PFSK-1 (cell line): ENCODE results near the gene CHCHD10.

Source experiments
- FOXP2 ChIP-seq: optimal IDR thresholded peaks from 2 replicates; pipeline ENCODE3; 2011; ENCODE audit warnings: borderline replicate concordance, control low read depth, inconsistent platforms; ENCODE audit not compliant: insufficient read depth; ENCODE audit errors: extremely low read length, extremely low read depth
- POLR2AphosphoS5 ChIP-seq: IDR thresholded peaks from 2 replicates; pipeline ENCODE4 v1.6.1; 2012; ENCODE audit warnings: low read depth, mild to moderate bottlenecking, control low read depth, low read length, moderate library complexity
- SIN3A ChIP-seq: IDR thresholded peaks from 2 replicates; pipeline ENCODE4 v1.6.1; 2012; ENCODE audit warnings: mild to moderate bottlenecking, low read length, moderate library complexity, borderline replicate concordance; ENCODE audit not compliant: insufficient read depth
- TAF1 ChIP-seq: IDR thresholded peaks from 2 replicates; pipeline ENCODE4 v1.6.1; 2012; ENCODE audit warnings: low read length, control low read depth, borderline replicate concordance; ENCODE audit not compliant: insufficient read depth
- TF ChIP-seq, protein P1 (sequence below), 2 experiments: IDR thresholded peaks; 2 replicates each; pipeline versions ENCODE4 v1.6.1 to v1.8.0; 2011 to 2012; ENCODE audit warnings: low read depth in 2 of 2, low read length in 2 of 2, control low read depth in 1 of 2, inconsistent platforms in 1 of 2, mild to moderate bottlenecking in 1 of 2, moderate library complexity in 1 of 2; ENCODE audit not compliant: insufficient read depth in 1 of 2

Gene CHCHD10

DNA sequence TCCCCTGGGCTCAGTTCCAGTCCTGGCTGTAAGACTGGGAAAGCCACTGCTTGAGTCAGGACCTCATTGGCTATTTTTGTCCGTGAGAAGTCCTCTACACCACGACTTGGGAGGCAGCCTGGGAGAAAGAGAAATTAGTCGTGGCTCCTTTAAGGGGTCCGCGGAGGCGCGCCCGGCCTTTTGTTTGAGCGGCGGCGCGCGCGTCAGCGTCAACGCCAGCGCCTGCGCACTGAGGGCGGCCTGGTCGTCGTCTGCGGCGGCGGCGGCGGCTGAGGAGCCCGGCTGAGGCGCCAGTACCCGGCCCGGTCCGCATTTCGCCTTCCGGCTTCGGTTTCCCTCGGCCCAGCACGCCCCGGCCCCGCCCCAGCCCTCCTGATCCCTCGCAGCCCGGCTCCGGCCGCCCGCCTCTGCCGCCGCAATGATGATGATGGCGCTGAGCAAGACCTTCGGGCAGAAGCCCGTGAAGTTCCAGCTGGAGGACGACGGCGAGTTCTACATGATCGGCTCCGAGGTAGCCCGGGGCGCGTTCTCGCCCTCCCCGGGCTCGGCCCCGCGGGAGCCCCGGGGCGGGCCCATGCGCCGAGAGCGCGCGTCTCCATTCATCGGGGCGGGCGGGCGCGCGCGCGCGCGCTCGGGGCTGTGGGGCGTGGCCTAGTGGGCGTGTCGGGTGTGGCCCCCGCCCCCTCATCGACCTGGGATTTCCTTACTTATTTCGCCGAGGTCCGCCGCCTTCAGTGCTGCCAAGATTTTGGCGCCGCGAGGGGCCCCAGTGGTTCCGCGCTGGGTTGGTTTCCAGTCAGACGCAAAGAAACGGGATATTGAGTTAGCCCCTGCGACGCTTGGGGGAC lies 19.2 kb upstream of the CHCHD10 start, which contains the start of gene SMARCB1:
Gene SMARCB1 (plus strand): TSS at position 215 of the 848 bp plus-strand sequence. CDS start 204 bp downstream, at position 419.
- TF ChIP-seq TAF1 (peak; percentile 49; the same call in 1 of the 2 replicates), POLR2AphosphoS5 (peak; percentile 73), SIN3A (peak; percentile 23; the same call in 1 of the 2 replicates), FOXP2 (peak; percentile 66)
- TF ChIP-seq, protein P1, sequence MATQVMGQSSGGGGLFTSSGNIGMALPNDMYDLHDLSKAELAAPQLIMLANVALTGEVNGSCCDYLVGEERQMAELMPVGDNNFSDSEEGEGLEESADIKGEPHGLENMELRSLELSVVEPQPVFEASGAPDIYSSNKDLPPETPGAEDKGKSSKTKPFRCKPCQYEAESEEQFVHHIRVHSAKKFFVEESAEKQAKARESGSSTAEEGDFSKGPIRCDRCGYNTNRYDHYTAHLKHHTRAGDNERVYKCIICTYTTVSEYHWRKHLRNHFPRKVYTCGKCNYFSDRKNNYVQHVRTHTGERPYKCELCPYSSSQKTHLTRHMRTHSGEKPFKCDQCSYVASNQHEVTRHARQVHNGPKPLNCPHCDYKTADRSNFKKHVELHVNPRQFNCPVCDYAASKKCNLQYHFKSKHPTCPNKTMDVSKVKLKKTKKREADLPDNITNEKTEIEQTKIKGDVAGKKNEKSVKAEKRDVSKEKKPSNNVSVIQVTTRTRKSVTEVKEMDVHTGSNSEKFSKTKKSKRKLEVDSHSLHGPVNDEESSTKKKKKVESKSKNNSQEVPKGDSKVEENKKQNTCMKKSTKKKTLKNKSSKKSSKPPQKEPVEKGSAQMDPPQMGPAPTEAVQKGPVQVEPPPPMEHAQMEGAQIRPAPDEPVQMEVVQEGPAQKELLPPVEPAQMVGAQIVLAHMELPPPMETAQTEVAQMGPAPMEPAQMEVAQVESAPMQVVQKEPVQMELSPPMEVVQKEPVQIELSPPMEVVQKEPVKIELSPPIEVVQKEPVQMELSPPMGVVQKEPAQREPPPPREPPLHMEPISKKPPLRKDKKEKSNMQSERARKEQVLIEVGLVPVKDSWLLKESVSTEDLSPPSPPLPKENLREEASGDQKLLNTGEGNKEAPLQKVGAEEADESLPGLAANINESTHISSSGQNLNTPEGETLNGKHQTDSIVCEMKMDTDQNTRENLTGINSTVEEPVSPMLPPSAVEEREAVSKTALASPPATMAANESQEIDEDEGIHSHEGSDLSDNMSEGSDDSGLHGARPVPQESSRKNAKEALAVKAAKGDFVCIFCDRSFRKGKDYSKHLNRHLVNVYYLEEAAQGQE (IDR thresholded peaks at IDR 0.05; ENCODE audit: insufficient read depth in 1 of 2, low read depth in 2 of 2, low read length in 2 of 2) = no peak

DNA sequence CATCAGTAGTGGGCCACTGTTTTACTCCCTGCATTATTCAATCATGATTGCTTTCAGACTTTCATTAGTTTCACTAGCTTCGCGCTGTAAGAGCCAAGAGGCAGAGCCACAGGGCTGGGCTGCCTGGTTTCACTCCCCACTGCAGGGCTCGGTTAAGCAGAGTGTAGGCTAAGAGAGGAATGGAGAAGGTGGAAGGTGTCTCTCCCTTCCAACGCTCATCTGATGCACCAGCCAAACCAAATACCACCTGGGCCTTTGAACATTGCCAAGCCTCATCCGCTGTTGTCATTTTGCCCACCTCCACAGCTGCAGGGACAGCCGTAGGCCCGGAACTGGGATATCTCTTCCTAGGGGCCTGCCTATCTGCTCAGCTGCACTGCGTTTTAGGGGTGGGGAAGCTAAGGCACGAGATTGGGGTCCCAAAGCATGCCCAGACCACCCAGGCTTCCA lies 18.5 kb upstream of the CHCHD10 start:
- TF ChIP-seq POLR2AphosphoS5 = no peak
- no peak for TF ChIP-seq FOXP2
- TF ChIP-seq TAF1 = no peak
- TF ChIP-seq, protein P1 (IDR thresholded peaks at IDR 0.05; ENCODE audit: insufficient read depth in 1 of 2, low read depth in 2 of 2, low read length in 2 of 2) = no peak
- no peak for TF ChIP-seq SIN3A

DNA sequence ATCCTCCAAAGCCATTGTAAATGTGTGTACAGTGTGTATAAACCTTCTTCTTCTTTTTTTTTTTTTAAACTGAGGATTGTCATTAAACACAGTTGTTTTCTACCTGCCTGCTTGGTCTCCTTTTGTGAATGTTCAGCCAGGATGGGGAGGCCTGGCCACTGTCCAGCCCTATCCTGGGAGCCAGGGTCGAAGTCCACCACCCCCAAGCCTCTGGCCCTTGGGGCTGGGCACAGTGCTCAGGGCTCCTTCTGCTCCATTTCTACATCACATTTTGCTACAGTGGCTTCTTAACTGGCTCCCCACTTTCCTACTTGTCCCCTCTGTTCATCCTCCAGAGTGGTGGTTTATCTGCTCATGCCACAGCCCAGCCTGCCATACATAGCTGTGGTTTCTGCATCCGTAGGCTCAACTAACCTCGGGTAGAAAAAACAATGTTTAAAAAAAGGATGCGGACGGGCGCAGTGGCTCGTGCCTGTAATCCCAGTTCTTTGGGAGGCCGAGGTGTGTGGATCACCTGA lies 16.5 kb upstream of the CHCHD10 start:
- TF ChIP-seq, protein P1 (IDR thresholded peaks at IDR 0.05; ENCODE audit: insufficient read depth in 1 of 2, low read depth in 2 of 2, low read length in 2 of 2) = no peak
- TF ChIP-seq TAF1 = no peak
- no peak for TF ChIP-seq POLR2AphosphoS5
- TF ChIP-seq FOXP2 = no peak
- TF ChIP-seq SIN3A = no peak

DNA sequence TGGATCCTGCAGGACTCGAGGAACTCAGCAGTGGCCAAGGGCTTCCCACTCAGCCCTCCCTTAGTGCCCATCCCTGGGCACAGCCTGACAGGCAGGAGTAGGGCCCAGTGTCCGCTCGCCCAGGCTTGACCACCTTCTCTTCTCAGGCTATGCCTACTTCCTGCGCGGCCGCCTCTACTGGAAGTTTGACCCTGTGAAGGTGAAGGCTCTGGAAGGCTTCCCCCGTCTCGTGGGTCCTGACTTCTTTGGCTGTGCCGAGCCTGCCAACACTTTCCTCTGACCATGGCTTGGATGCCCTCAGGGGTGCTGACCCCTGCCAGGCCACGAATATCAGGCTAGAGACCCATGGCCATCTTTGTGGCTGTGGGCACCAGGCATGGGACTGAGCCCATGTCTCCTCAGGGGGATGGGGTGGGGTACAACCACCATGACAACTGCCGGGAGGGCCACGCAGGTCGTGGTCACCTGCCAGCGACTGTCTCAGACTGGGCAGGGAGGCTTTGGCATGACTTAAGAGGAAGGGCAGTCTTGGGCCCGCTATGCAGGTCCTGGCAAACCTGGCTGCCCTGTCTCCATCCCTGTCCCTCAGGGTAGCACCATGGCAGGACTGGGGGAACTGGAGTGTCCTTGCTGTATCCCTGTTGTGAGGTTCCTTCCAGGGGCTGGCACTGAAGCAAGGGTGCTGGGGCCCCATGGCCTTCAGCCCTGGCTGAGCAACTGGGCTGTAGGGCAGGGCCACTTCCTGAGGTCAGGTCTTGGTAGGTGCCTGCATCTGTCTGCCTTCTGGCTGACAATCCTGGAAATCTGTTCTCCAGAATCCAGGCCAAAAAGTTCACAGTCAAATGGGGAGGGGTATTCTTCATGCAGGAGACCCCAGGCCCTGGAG lies 15.7 kb upstream of the CHCHD10 start:
- TF ChIP-seq, protein P1 (IDR thresholded peaks at IDR 0.05; ENCODE audit: insufficient read depth in 1 of 2, low read depth in 2 of 2, low read length in 2 of 2) = no peak
- TF ChIP-seq POLR2AphosphoS5 (no peak), FOXP2 (no peak), TAF1 (no peak), SIN3A (no peak)
